A549 (cell line): ENCODE data around the gene PHEX. TPM values are rescaled to one million over a fixed set of nuclear protein-coding genes. Genes with fewer than 3 reads are reported as not detected.

Experiments used
- ATAC-seq, 2 experiments: fragments of 200-7000 bp in 1 of 2; fragments of >200 bp in 1 of 2; cut with Nextera tagmentation in 1 of 2; cut with Tn5 transposase in 1 of 2; 3 replicates each; pipeline versions ENCODE4 v1.8.0 to v1.9.1; 2018 to 2020; ENCODE audit warnings: mild to moderate bottlenecking in 1 of 2, moderate library complexity in 1 of 2
- CTCF ChIA-PET: fragments of 300-600 bp; sonication (Branson Sonifier 250); formaldehyde crosslinking; extraction: SDS; loops from one replicate; lab custom pipeline; 2021; ENCODE audit warnings: antibody characterized with exemption, inconsistent platforms; lab: Yijun Ruan, JAX
- POLR2A ChIA-PET: fragments of 350-600 bp; formaldehyde crosslinking; extraction: SDS; loops from one replicate; lab custom pipeline; 2021; ENCODE audit warnings: antibody characterized with exemption, inconsistent platforms; lab: Yijun Ruan, JAX
- DNase-seq, 2 experiments: peaks; one replicate each; pipeline versions ENCODE4 v3.0.0 to v3.0.0-alpha.2; 2011 to 2016; ENCODE audit warnings: low read depth in 1 of 2, low spot score in 1 of 2
- FAIRE-seq: peaks from 2 replicates; lab custom pipeline; 2011; peaks lifted over from hg19 to GRCh38; lab: Jason Lieb, UNC
- H3K27ac ChIP-seq, 2 experiments: fragments of >200 bp; sonication (Bioruptor Twin); formaldehyde crosslinking; 3 replicates each; pipeline ENCODE4 v1.5.1; 2016 to 2017
- H3K4me1 ChIP-seq: fragments of >200 bp; sonication (Bioruptor Twin); formaldehyde crosslinking; 3 replicates; pipeline ENCODE4 v1.6.1; 2016
- H3K4me2 ChIP-seq: fragments of >200 bp; sonication (Bioruptor Twin); formaldehyde crosslinking; 3 replicates; pipeline ENCODE4 v1.6.1; 2016
- H3K4me3 ChIP-seq: fragments of >200 bp; sonication (Bioruptor Twin); formaldehyde crosslinking; 3 replicates; pipeline ENCODE4 v1.5.1; 2016
- H3K9me3 ChIP-seq: fragments of >200 bp; sonication (Bioruptor Twin); formaldehyde crosslinking; 3 replicates; pipeline ENCODE4 v1.6.1; 2016
- BCL3 ChIP-seq: fragments of >200 bp; sonication (Bioruptor Twin); formaldehyde crosslinking; IDR thresholded peaks from 3 replicates; pipeline ENCODE4 v1.6.1; 2016
- BHLHE40 ChIP-seq: IDR thresholded peaks from 2 replicates; pipeline ENCODE4 v1.6.1; 2012; ENCODE audit warnings: low read depth, low read length, inconsistent platforms
- CBX2 ChIP-seq: fragments of 200-600 bp; sonication (generic); IDR thresholded peaks from 2 replicates; pipeline ENCODE4 v1.6.1; 2016; ENCODE audit warnings: low read depth, mild to moderate bottlenecking, borderline replicate concordance
- CEBPB ChIP-seq, 2 experiments: fragments of >200 bp in 1 of 2; sonication (Bioruptor Twin) in 1 of 2; formaldehyde crosslinking in 1 of 2; IDR thresholded peaks; 2 replicates each; pipeline ENCODE4 v1.6.1; 2012 to 2016
- CTCF ChIP-seq: fragments of >200 bp; sonication (Bioruptor Twin); formaldehyde crosslinking; IDR thresholded peaks from 3 replicates; pipeline ENCODE4 v1.5.1; 2016
- EP300 ChIP-seq, 2 experiments: fragments of >200 bp; sonication (Bioruptor Twin); formaldehyde crosslinking; IDR thresholded peaks; 2 replicates in 1 of 2; 3 replicates in 1 of 2; pipeline ENCODE4 v1.6.1; 2016 to 2017
- FOSL2 ChIP-seq, 2 experiments: fragments of 450-650 bp in 1 of 2; fragments of >200 bp in 1 of 2; sonication (Bioruptor Twin) in 1 of 2; formaldehyde crosslinking; IDR thresholded peaks; 2 replicates each; pipeline versions ENCODE4 v1.5.0 to v1.6.1; 2016 to 2020; ENCODE audit warnings: mild to moderate bottlenecking in 1 of 2, moderate library complexity in 1 of 2
- FOXS1 ChIP-seq: fragments of 250-450 bp; sonication (Bioruptor Pico); IDR thresholded peaks from 2 replicates; pipeline ENCODE4 v1.5.0; 2020; ENCODE audit warnings: mild to moderate bottlenecking, moderate library complexity
- GATA3 ChIP-seq: IDR thresholded peaks from 2 replicates; pipeline ENCODE4 v1.6.1; 2012; ENCODE audit warnings: borderline replicate concordance
- HES2 ChIP-seq: fragments of >200 bp; sonication (Bioruptor Twin); formaldehyde crosslinking; IDR thresholded peaks from 2 replicates; pipeline ENCODE4 v1.6.1; 2016
- HEYL ChIP-seq: fragments of 250-450 bp; sonication (Bioruptor Pico); IDR thresholded peaks from 2 replicates; pipeline ENCODE4 v1.8.0; 2021; ENCODE audit warnings: mild to moderate bottlenecking, moderate library complexity
- HMGXB4 ChIP-seq: fragments of 250-450 bp; sonication (Bioruptor Pico); IDR thresholded peaks from 2 replicates; pipeline ENCODE4 v1.5.0; 2021; ENCODE audit warnings: mild to moderate bottlenecking, moderate library complexity, borderline replicate concordance
- HOXA7 ChIP-seq: fragments of 250-450 bp; sonication (Bioruptor Pico); IDR thresholded peaks from 2 replicates; pipeline ENCODE4 v1.5.0; 2020; ENCODE audit warnings: mild to moderate bottlenecking, moderate library complexity
- HOXB13 ChIP-seq: fragments of 250-450 bp; sonication (Bioruptor Pico); IDR thresholded peaks from 2 replicates; pipeline ENCODE4 v1.5.0; 2020; ENCODE audit warnings: low read depth, mild to moderate bottlenecking, moderate library complexity
- KDM5A ChIP-seq: fragments of 200-600 bp; sonication (generic); IDR thresholded peaks from 2 replicates; pipeline ENCODE4 v1.6.1; 2016; ENCODE audit warnings: antibody characterized with exemption, mild to moderate bottlenecking
- MAZ ChIP-seq: fragments of 150-350 bp; IDR thresholded peaks from 2 replicates; pipeline ENCODE4 v1.6.1; 2014; ENCODE audit warnings: antibody characterized with exemption, low read depth, low read length, borderline replicate concordance
- NR3C1 ChIP-seq: fragments of >200 bp; sonication (Bioruptor Twin); formaldehyde crosslinking; IDR thresholded peaks from 3 replicates; pipeline ENCODE4 v1.6.1; 2017
- POLR2A ChIP-seq: IDR thresholded peaks from 2 replicates; pipeline ENCODE4 v1.6.1; 2012; ENCODE audit warnings: mild to moderate bottlenecking, low read length
- SMC3 ChIP-seq: fragments of >200 bp; sonication (Bioruptor Twin); formaldehyde crosslinking; IDR thresholded peaks from 3 replicates; pipeline ENCODE4 v1.6.1; 2018; ENCODE audit warnings: inconsistent platforms
- SREBF2 ChIP-seq: fragments of 450-650 bp; IDR thresholded peaks from 2 replicates; pipeline ENCODE4 v1.6.1; 2014; ENCODE audit warnings: mild to moderate bottlenecking, moderate library complexity
- TP53 ChIP-seq: fragments of 250-450 bp; sonication (Bioruptor Pico); IDR thresholded peaks from 2 replicates; pipeline ENCODE4 v1.5.0; 2021; ENCODE audit warnings: mild to moderate bottlenecking, moderate library complexity
- ZFP36 ChIP-seq: fragments of 450-650 bp; IDR thresholded peaks from 2 replicates; pipeline ENCODE4 v1.6.1; 2014; ENCODE audit warnings: borderline replicate concordance; ENCODE audit not compliant: partially characterized antibody
- ZNF302 ChIP-seq: fragments of 250-450 bp; sonication (Bioruptor Pico); IDR thresholded peaks from 2 replicates; pipeline ENCODE4 v1.9.0; 2021; ENCODE audit warnings: inconsistent platforms, mild to moderate bottlenecking, moderate library complexity
- ZSCAN20 ChIP-seq: fragments of 250-450 bp; sonication (Bioruptor Pico); IDR thresholded peaks from 2 replicates; pipeline ENCODE4 v1.8.0; 2022; ENCODE audit warnings: mild to moderate bottlenecking, moderate library complexity
- WGBS: methylation state at CpG from one replicate; pipeline ENCODE4 v1.1.6; 2017; ENCODE audit errors: missing lambda C conversion rate; 5-methylcytosine and 5-hydroxymethylcytosine counted together
- polyA plus RNA-seq, 4 experiments: library from polyadenylated mRNA; depleted of rRNA in 3 of 4; stranded (reverse); fragments of >200 nt; fragmentation: RNase III in 1 of 4; extraction: RNeasy Plus Mini Kit Qiagen cat#74134 plus additional on column Dnase treatment in 1 of 4; gene quantifications; 2 replicates in 3 of 4; 3 replicates in 1 of 4; pipeline ENCODE4 v1.2.3, GENCODE V29; 2011 to 2017

PHEX gene
- polyA plus RNA-seq, 2 of the 4 experiments (the other 2 are of a cell fraction): 0.28 to 0.98 TPM

- TF ChIP-seq HOXB13 (CRISPR knock-in tag) (no peak), FOXS1 (CRISPR knock-in tag) (no peak), EP300 (IDR thresholded peaks at IDR 0.05) (no peak), HOXA7 (no peak), GATA3 (no peak), CTCF (no peak), HES2 (no peak)
- TF ChIP-seq, all 56 proteins: peak for 0
Measured at GRCh38 chrX:22249371-22249770, 217.2 kb downstream of the PHEX start (continued).

GRCh38 chrX:22268706-22269105 lies 236.6 kb downstream of the PHEX start:
- WGBS: 55% methylated on average over 6 of the region's 6 CpGs
- DNase-seq (no peak), FAIRE-seq (no peak), ATAC-seq (no peak)
- no peak overlapping the region for H3K27ac ChIP-seq
- no peak overlapping the region for H3K4me2 ChIP-seq
- no peak for TF ChIP-seq HMGXB4 (CRISPR knock-in tag)
- no peak for TF ChIP-seq ZSCAN20 (CRISPR knock-in tag)
- no peak for TF ChIP-seq SMC3
- TF ChIP-seq POLR2A: no peak
- no peak for TF ChIP-seq TP53 (CRISPR knock-in tag)
- no peaks in the 10 kb centered on the region for H3K9me3 ChIP-seq
- no peaks in the 10 kb centered on the region for H3K4me1 ChIP-seq
- ChIA-PET POLR2A (no interaction called here), CTCF (interaction anchor here (1.7 kb wide), 1 partner anchor 283 kb away, joined by 5 read pairs; no protein-coding TSS in a partner anchor)
- H3K4me3 ChIP-seq: no peak overlapping the region

- no peaks in the 10 kb centered on the region for H3K4me1 ChIP-seq
- WGBS: 65% methylated on average over 13 of the region's 13 CpGs
- ChIA-PET CTCF (no interaction called here), POLR2A (no interaction called here)
- ATAC-seq (no peak), DNase-seq (no peak), FAIRE-seq (no peak)
- H3K4me2 ChIP-seq: no peak within 1 kb of the TSS
- no peaks in the 10 kb centered on the region for H3K9me3 ChIP-seq
- TF ChIP-seq ZNF302 (CRISPR knock-in tag) (no peak), SREBF2 (no peak), CBX2 (no peak), CEBPB (IDR thresholded peaks at IDR 0.05) (no peak), BCL3 (no peak), KDM5A (no peak), NR3C1 (no peak), ZFP36 (no peak), EP300 (IDR thresholded peaks at IDR 0.05) (no peak), HEYL (CRISPR knock-in tag) (no peak), MAZ (no peak), HOXB13 (CRISPR knock-in tag) (no peak), FOSL2 (IDR thresholded peaks at IDR 0.05) (no peak), FOSL2 (CRISPR knock-in tag; IDR thresholded peaks at IDR 0.05) (no peak), BHLHE40 (no peak)
- no peak within 1 kb of the TSS for H3K4me3 ChIP-seq
- H3K27ac ChIP-seq: no peak within 1 kb of the TSS
Measured at GRCh38 chrX:22272613-22273012, 240.5 kb downstream of the PHEX start, which contains the start of gene CBLL2. Gene CBLL2 (plus strand): TSS chrX:22272913. CDS start chrX:22272992, 79 bp downstream.
